Measurements from ENCODE around the gene NCAM1.

The NCAM1 gene

GRCh38 chr11:113260541-113260940, 299.3 kb downstream of the NCAM1 start:
- no peak for DNase-seq

GRCh38 chr11:113261709-113262475, 300.7 kb downstream of the NCAM1 start:
- no peak for DNase-seq

- DNase-seq, result no peak
These were observed 301.4 kb downstream of the NCAM1 start for GRCh38 chr11:113262594-113262993.

- DNase-seq, result no peak
These were observed 302.4 kb downstream of the NCAM1 start for GRCh38 chr11:113263458-113264259.

DNA sequence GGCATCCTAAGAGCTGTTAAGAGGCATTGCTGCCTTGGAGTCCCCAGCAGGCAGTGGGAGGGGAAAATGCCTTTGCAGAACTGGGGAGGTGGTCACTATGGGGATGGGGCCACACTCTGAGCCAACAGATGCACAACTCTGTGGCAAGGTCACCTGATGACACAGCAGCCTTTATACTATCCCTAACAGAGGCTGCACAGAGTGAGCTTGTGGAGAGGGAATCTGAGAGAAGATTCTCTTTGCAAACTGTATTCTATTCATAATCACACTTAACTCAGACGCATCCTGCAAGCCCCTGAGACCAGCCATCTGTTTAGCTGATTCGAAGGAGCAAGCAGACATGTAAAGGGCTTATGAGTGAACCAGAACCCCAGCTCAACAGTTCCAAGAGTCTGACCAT, 304.1 kb downstream of the NCAM1 start:
- DNase-seq, result no peak

- no peak for DNase-seq
These were observed 306.3 kb downstream of the NCAM1 start for GRCh38 chr11:113267493-113267892.

GRCh38 chr11:113269096-113269495, 307.9 kb downstream of the NCAM1 start:
- DNase-seq, result no peak

DNA sequence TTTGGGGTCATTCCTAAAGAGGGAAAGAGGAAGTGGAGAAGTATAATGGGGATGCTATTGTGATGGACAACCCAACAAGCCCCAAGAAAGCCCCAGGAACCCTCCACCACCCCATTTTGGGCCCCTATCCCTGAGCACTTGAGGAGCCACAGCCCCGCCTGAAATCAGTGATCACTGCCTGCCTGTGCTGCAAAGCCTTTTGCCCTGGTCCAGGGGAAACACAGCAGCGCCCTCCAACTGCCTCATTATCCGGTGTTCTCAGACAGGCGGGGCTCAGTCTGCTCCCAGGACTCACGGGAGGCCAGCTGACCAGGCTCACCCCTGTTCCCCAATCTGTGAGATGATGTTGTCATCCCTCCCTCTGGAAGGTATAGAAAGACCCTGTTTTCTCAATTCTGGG, 308.4 kb downstream of the NCAM1 start:
- no peak for DNase-seq

DNA sequence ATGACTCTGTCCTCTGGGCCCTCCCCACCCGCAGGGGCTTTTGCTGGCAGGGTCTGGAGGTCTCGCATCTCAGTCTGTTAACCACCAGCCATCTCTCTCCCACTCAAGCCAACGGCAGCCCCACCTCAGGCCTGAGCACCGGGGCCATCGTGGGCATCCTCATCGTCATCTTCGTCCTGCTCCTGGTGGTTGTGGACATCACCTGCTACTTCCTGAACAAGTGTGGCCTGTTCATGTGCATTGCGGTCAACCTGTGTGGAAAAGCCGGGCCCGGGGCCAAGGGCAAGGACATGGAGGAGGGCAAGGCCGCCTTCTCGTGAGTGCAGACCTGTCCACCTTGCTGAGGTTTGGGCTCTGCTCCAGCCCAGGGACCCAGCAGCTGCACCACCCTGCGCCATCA, 308.9 kb downstream of the NCAM1 start:
- no peak for DNase-seq

- DNase-seq, result no peak
These were observed 310.5 kb downstream of the NCAM1 start for GRCh38 chr11:113271551-113272245.

- DNase-seq, result no peak
These were observed 311.1 kb downstream of the NCAM1 start for GRCh38 chr11:113272281-113272680.

DNA sequence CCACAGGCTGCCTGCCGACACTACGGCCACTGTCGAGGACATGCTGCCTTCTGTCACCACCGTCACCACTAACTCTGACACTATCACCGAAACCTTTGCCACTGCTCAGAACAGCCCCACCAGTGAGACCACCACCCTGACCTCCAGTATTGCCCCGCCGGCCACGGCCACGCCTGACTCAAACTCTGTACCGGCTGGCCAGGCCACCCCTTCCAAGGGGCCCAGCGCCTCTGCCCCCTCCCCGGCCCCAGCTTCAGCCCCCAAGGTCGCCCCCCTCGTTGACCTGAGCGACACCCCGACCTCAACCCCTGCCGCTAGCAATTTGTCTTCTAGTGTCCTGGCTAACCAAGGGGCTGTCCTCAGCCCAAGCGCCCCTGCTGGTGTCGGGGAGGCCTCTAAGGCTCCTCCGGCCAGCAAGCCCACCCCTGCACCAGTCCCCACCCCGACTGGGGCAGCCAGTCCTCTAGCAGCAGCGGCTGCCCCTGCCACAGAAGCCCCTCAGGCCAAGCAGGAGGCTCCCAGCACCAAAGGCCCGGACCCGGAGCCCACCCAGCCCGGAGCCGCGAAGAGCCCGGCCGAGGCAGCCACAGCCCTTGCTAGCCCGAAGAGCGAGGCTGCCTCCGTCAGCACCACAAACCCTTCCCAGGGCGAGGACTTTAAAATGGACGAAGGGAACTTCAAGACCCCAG, 311.9 kb downstream of the NCAM1 start:
- DNase-seq, result no peak

DNA sequence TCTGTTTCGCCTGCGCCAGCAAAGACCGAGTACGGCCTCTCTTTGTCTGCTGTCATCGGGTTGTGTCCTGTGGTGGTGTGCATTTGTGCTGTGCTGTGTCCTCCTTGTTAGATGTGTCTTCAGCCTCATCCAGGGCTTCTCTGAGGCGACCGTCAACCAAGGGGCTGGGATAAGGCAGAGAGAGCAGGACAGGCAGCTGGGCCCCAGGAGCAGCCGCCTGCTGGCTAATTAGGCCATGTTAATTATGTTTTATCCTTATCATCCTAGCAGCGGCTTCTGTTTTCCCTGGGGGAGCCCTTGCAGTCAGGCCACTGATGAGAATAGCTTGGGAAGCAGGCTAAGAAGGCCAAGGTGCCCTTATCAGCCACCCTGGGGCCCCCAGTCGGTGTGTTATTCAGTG, 312.5 kb downstream of the NCAM1 start:
- no peak for DNase-seq

- DNase-seq, result no peak
These were observed 313.7 kb downstream of the NCAM1 start for GRCh38 chr11:113274713-113275582.

DNA sequence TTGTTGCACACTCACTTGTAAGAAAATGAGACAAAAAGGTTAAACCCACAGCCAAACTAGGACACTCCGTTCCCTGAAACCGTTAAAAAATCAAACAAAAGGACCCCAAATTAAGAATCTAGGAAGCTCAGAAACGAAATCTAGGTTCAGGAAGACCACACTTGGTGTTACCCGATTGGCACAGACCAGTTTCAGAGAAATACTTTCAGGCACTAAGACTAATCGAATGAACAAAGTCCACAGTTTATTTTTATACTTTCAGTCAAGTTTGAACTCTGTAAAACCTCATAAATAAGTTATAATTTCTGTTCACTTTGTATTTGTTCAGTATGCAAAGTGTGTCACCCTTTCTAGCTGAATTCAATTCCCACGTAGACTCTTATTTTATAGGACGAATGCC, 314.4 kb downstream of the NCAM1 start:
- DNase-seq, result no peak

- no peak for DNase-seq
These were observed 315.2 kb downstream of the NCAM1 start for GRCh38 chr11:113276466-113276865.

GRCh38 chr11:113277907-113278306, 316.7 kb downstream of the NCAM1 start:
- DNase-seq, result no peak

GRCh38 chr11:113278481-113278880, 317.3 kb downstream of the NCAM1 start:
- no peak for DNase-seq

- no peak for DNase-seq
These were observed 317.7 kb downstream of the NCAM1 start for GRCh38 chr11:113278925-113279324.

DNA sequence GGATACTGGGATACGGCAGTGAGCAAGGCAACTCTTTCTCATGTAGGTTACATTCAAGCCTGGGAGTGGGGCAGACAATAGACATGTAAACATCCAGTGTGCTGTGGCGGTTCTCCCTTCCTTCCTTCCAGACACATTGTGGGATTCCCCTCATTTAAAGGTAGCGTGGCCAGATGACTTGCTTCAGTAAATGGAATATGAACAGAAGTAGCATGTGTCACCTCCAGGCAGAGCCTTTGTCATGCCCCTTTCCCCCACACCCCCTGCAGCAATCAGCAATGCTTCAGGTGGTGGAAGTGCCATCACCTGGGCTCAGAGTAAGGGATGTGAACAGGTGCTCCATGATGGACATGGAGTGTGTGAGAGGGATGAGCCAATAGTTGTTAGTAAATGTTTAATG, 318.4 kb downstream of the NCAM1 start:
- no peak for DNase-seq

DNA sequence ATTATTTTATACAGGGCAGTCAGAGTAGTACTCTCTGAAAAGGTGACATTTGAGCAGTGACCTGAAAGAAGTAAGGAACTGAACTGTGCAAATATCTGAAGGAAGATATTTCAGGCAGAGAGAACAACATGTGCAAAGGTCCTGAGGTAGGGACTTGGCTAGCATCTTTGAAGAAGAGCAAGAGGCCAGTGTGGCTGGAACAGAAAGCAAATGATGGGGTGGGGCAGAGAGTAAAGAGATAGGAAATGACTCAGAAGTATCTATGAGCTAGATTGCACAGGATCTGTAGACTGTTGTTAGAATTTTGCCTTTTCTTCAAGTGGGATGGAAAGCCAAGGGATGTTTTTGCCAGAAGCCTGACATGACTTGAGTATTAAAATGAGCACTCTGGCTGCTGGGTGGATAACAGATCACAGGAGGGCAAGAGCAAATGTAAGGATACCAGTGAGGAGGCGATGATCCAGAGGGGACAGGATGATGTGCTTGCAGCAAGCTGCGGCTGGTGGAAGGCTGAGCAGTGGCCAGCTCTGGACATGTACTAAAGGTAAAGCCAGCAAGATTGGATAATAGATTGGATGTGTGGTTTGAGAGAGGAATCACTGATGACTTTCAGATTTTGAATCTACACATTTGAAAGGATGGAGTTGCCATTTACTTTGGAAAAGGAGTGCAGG, 320.0 kb downstream of the NCAM1 start:
- DNase-seq, result no peak
